Left renal cortex interstitium (tissue), 4 donors: ENCODE results near the gene SPRR2D. TPM values are rescaled to one million over a fixed set of nuclear protein-coding genes. Genes with fewer than 3 reads are reported as not detected.
"Not testable (repeated sequence)": the region's sequence is repeated elsewhere in the genome, so short reads cannot be mapped to it uniquely, and the experiment has no call there.

Experiments used
- DNase-seq, 4 donors: peaks; one replicate each; pipeline ENCODE4 v3.0.0-alpha.2; 2013; ENCODE audit warnings: low read depth in 4 of 4, low spot score in 2 of 4, missing footprints in 1 of 4
- polyA plus RNA-seq, 4 donors: library from polyadenylated mRNA; unstranded; fragments of 120-200 nt; gene quantifications; one replicate each; pipeline ENCODE4 v1.2.1, GENCODE V29; 2013; ENCODE audit not compliant: insufficient read length in 4 of 4

SPRR2D gene
- polyA plus RNA-seq, 4 donors: not detected

DNA sequence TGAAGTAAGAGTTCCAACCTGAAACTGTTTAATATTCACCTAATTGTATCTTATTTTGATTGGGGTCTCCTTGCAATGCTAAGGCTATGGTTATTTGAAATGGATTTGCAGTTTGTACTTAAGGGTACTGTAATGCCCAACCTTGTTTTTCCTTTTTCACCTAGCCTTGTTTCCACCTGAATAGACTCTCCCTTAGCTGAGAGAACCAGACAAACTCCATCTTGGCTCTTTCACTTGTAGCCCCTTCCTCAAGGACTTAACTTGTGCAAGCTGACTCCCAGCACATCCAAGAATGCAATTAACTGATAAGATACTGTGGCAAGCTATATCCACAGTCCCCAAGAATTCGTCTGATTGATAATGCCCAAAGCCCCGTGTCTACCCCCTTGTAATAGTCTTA is 19.1 kb downstream of the SPRR2D start:
- DNase-seq: not testable (repeated sequence)

DNA sequence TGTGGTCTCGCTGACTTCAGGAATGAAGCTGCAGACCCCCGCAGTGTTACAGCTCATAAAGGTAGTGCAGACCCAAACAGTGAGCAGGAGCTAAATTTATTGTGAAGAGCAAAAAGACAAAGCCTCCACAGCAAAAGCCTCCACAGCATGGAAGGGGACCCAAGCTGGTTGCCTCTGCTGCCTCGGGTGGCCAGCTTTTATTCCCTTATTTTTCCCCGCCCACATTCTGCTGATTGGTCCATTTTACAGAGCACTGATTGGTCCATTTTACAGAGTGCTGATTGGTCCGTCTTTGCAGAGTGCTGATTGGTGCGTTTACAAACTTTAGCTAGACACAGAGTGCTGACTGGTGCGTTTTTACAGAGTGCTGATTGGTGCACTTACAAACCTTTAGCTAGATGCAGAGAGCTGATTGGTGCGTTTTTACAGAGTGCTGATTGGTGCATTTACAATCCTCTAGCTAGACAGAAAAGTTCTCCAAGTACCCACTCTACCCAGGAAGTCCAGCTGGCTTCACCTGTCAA is 29.6 kb downstream of the SPRR2D start:
- DNase-seq: not testable (repeated sequence)

DNA sequence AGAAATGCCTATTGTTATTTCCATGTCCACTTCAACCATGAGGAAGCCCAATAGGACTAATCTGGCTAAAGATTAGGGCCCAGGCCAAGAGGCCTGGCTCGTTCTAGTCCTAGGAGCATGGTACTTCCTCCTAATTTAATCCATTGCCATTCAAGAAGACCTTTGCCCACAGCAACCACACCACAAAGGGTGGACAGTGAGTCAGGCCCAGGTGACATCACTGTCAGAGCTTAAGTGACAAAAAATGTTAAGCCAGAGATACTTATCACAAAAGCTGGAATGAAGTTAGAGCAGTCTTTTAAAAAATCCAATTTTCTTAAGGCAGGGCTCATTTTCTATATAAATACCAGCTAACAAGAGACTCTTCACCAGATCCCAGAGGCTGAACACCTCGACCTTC is 39.5 kb downstream of the SPRR2D start, which contains the start of gene SPRR3:
SPRR3 (plus strand) TSS at position 368 of the 400 bp plus-strand sequence. CDS start 1,272 bp downstream, outside the sequence.
- DNase-seq: no peak

DNA sequence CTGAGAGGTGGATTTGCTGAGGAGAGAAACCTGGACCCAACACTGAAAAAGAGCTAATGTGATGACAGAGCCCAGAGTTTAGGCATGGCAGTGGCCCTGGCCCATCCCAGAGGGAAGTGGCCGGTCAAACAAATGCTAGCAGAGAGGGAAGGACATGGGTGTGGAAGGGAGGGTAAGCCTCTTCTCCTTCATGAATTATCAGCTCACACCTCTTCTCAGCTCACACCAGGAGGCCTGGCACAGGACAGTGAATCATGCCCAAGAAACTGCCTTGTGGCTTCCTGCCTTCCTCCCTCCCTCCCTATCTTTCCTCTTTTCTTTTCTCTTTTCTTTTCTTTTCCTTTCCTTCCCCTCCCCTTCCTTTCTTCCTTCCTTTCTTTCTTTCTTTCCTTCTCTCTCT is 40.6 kb downstream of the SPRR2D start:
- DNase-seq: no peak

DNA sequence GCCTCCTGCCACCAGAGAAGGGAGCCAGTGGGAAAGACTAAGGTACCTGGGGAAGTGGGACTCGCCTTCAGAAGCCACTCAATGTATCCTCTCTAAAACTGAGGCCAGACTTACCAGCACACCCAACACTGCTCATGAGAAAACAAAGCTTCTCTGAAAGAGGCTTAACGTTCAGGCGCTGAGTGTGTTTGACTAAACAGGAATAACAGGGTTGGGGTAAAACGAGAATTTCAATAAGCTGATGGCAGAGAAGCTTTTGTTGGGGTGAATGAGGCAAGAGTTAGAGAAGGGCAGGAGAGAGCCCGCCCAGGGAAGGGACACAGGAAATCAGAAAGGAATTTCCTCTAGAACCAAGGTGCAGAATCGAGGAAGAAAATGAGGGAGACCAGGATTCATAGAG is 41.1 kb downstream of the SPRR2D start:
- no peak for DNase-seq

DNA sequence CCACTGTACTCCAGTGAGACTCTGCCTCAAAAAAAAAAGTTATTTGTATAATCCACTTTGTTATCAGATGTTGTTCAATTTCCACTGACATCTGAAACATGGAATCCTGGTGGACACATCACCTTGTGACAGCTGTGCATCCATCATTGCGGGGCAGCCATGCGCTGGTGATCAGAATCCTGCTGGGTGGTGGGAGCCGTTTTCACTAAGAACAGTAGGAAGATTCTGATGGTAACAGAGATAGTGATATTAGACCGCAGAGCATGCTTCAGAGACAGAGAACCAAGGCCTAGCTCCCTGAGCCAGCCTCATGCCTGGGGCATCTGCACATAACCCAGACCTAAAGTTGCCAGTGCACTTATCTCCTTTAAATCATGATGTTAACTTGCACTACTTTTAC is 42.4 kb downstream of the SPRR2D start:
- no peak for DNase-seq

DNA sequence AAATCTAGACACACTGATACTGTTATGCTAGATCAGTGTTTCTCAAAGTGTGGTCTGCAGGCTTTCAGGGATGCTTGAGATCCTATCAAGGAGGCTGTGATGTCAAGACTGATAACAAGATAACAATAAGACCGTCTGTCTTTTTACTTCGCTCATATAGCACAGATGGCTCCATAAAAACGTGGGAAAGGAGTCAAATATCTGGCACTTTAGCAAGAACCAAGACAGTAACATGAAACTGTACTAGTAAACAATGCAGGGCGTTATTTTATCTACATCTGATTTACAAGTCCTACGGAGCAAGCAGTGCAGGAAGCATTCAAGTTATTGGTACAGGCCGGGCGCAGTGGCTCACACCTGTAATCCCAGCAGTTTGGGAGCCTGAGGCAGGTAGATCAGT is 43.0 kb downstream of the SPRR2D start:
- DNase-seq: no peak

DNA sequence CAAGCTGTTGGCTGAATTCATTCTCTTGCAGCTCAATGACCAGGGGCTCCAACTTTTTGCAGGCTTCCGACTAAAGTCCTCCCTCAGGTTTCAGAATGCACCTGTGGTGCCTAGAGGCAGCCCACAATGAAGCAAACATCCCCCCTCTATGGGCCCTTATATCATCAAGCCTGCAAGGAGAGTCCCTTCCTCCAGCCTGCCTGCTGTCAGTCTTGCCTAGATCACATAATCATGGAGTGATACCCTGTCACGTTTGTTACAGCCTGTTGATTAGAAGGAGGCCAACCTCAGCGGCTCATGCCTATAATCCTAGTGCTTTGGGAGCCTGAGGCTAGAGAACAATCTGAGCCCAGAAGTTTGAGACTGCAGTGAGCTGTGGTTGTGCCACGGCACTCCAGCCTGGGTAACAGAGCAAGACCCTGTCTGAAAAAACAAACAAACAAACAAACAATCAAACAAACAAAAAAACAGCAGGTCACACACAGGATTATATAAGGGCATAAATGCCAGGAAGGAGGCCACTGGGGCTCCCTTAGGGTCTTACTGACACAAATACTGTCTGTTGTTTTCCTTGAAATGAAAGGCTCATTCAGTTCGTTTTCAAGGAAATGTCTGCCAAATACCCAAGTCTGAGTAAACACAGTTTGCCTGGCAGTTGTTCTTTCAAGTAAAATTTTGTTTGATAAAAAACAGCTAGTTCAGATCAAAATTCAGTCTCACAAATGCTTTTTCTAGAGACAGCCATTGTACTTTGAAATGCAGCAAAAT is 44.1 kb downstream of the SPRR2D start:
- DNase-seq: no peak

DNA sequence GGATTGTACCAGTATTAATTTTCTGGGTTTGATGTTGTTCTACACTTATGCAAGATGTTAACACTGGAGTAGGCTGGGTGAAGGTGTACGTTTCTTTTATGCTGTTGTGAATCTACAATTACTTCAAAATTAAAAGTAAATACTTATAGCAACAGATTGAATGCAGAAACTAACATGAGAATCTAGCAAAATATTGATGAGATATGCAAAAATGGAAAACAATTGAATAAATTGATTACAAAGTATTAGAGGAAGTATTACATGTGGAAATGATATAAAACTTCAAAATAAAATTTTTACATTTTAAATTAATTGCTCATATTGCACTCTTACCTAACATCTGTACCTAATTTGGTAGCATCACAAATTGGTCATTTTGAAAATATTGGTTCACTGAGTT is 45.1 kb downstream of the SPRR2D start:
- DNase-seq: no peak

DNA sequence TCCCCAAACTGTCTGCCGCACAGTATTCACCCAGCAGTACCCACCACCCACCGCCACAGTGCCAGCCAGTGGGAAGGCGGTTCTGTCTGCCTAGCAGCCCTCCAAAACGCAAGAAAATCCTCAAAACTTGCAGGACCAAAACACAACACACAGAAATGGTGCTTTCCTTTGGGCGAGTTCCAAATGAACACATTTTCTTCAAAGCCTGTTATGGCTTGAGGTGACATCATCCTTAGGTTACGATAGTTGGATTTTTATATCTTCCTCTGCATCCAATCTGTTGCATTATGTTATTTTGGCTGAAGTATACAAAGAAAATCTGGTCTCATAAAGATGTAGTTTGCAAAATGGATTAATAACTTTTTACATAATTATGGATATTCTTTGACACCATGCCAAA is 47.7 kb downstream of the SPRR2D start:
- no peak for DNase-seq

Other genes with a start within 250 kb of the SPRR2D start
- not detected for gene LCE1D, start 244.4 kb downstream of the SPRR2D start, polyA plus RNA-seq
- not detected for gene LCE1C, start 234.5 kb downstream of the SPRR2D start, polyA plus RNA-seq
- not detected for gene LCE1B, start 229.1 kb downstream of the SPRR2D start, polyA plus RNA-seq
- gene LCE1A, start 213.6 kb downstream of the SPRR2D start, polyA plus RNA-seq: not detected
- gene LCE6A, start 198.3 kb downstream of the SPRR2D start, polyA plus RNA-seq: not detected
- gene LCE7A, start 181.1 kb downstream of the SPRR2D start, polyA plus RNA-seq: not detected
- gene SMCP, start 162.8 kb downstream of the SPRR2D start, polyA plus RNA-seq: not detected
- under 1 TPM; 0.08 to 0.42 (median 0.30) TPM for gene IVL, start 132.6 kb downstream of the SPRR2D start, polyA plus RNA-seq
- gene SPRR5, start 93.9 kb downstream of the SPRR2D start, polyA plus RNA-seq: not detected
- gene SPRR4, start 70.5 kb downstream of the SPRR2D start, polyA plus RNA-seq: not detected
- gene SPRR1A, start 57.0 kb downstream of the SPRR2D start, polyA plus RNA-seq: not detected
- under 1 TPM in 3 of 4 donors, not detected in 1; 0.17 to 0.51 (median 0.18) TPM for gene SPRR3, start 39.4 kb downstream of the SPRR2D start, polyA plus RNA-seq
- gene SPRR1B, start 9.9 kb downstream of the SPRR2D start, polyA plus RNA-seq: not detected
- gene SPRR2A, start 16.4 kb upstream of the SPRR2D start, polyA plus RNA-seq: under 1 TPM in 1 of 4 donors, not detected in 3; 0.14 TPM
- not detected for gene SPRR2B, start 30.5 kb upstream of the SPRR2D start, polyA plus RNA-seq
- gene SPRR2E, start 53.4 kb upstream of the SPRR2D start, polyA plus RNA-seq: not detected
- gene SPRR2F, start 72.4 kb upstream of the SPRR2D start, polyA plus RNA-seq: not detected
- not detected for gene SPRR2G, start 109.8 kb upstream of the SPRR2D start, polyA plus RNA-seq
- not detected for gene LELP1, start 162.3 kb upstream of the SPRR2D start, polyA plus RNA-seq
- not detected for gene PRR9, start 176.5 kb upstream of the SPRR2D start, polyA plus RNA-seq
- gene LORICRIN, start 218.6 kb upstream of the SPRR2D start, polyA plus RNA-seq: not detected